Hepatocyte (in vitro differentiated cells): ENCODE data around the gene RBX1. TPM values are rescaled to one million over a fixed set of nuclear protein-coding genes. Genes with fewer than 3 reads are reported as not detected.

Experiments
- DNase-seq: peaks from one replicate; pipeline ENCODE4 v3.0.0-alpha.2; 2016; ENCODE audit warnings: low spot score
- H2AFZ ChIP-seq: fragments of 200-600 bp; sonication (generic); 2 replicates; pipeline ENCODE4 v1.6.0; 2016; ENCODE audit warnings: antibody characterized with exemption, mild to moderate bottlenecking
- H3K27ac ChIP-seq: fragments of 200-600 bp; sonication (generic); 2 replicates; pipeline ENCODE4 v1.5.1; 2016; ENCODE audit warnings: mild to moderate bottlenecking
- H3K27me3 ChIP-seq: fragments of 200-600 bp; sonication (generic); 2 replicates; pipeline ENCODE4 v1.6.1; 2016
- H3K36me3 ChIP-seq: fragments of 200-600 bp; sonication (generic); replicated peaks from 2 replicates; pipeline ENCODE4 v1.5.1; 2016; ENCODE audit warnings: low read depth; ENCODE audit not compliant: insufficient read depth
- H3K4me1 ChIP-seq: fragments of 200-600 bp; sonication (generic); 2 replicates; pipeline ENCODE4 v1.5.1; 2016; ENCODE audit warnings: mild to moderate bottlenecking, moderate library complexity; ENCODE audit not compliant: insufficient read depth
- H3K4me2 ChIP-seq: fragments of 200-600 bp; sonication (generic); 2 replicates; pipeline ENCODE4 v1.6.0; 2016
- H3K4me3 ChIP-seq: fragments of 200-600 bp; sonication (generic); 2 replicates; pipeline ENCODE4 v1.5.1; 2016; ENCODE audit warnings: mild to moderate bottlenecking
- H3K79me2 ChIP-seq: fragments of 200-600 bp; sonication (generic); 2 replicates; pipeline ENCODE4 v1.6.0; 2017; ENCODE audit warnings: mild to moderate bottlenecking
- H3K9me2 ChIP-seq: fragments of 200-600 bp; sonication (generic); replicated peaks from 2 replicates; pipeline ENCODE4 v1.6.0; 2017; ENCODE audit warnings: mild to moderate bottlenecking; ENCODE audit not compliant: insufficient read depth
- H3K9me3 ChIP-seq: fragments of 200-600 bp; sonication (generic); 2 replicates; pipeline ENCODE4 v1.5.1; 2016; ENCODE audit warnings: low read depth, mild to moderate bottlenecking
- H4K20me1 ChIP-seq: fragments of 200-600 bp; sonication (generic); 2 replicates; pipeline ENCODE4 v1.6.0; 2016; ENCODE audit warnings: mild to moderate bottlenecking; ENCODE audit not compliant: insufficient read depth, poor library complexity, severe bottlenecking
- EZH2 ChIP-seq: fragments of 200-600 bp; sonication (generic); IDR thresholded peaks from 2 replicates; pipeline ENCODE4 v1.6.1; 2016; ENCODE audit warnings: antibody characterized with exemption, mild to moderate bottlenecking, borderline replicate concordance
- EZH2phosphoT487 ChIP-seq: fragments of 200-600 bp; sonication (generic); IDR thresholded peaks from one replicate; pipeline ENCODE4 v1.6.1; 2018; ENCODE audit warnings: antibody characterized with exemption, mild to moderate bottlenecking, low read depth, moderate library complexity; ENCODE audit not compliant: unreplicated experiment, severe bottlenecking
- WGBS: methylation state at CpG from one replicate; pipeline ENCODE4 v1.1.6; 2016; ENCODE audit warnings: low lambda C conversion rate; ENCODE audit errors: missing lambda C conversion rate; 5-methylcytosine and 5-hydroxymethylcytosine counted together
- polyA plus RNA-seq: library from polyadenylated mRNA; unstranded; fragments of >200 nt; fragmentation: Nextera tagmentation; extraction: Ambion mirVana; gene quantifications from 2 replicates; pipeline ENCODE4 v1.2.1, GENCODE V29; 2016
- total RNA-seq: library from RNA; depleted of rRNA; stranded (reverse); fragments of >200 nt; gene quantifications from 2 replicates; pipeline ENCODE4 v1.2.3, GENCODE V29; 2014
- TF ChIP-seq, protein P1 (sequence below): fragments of 200-600 bp; sonication (generic); IDR thresholded peaks from 2 replicates; pipeline ENCODE4 v1.5.1; 2016; ENCODE audit warnings: antibody characterized with exemption, mild to moderate bottlenecking; ENCODE audit not compliant: poor library complexity

Gene RBX1
- total and polyA plus RNA-seq, 2 experiments from 2014 or later: 63.2 to 191 TPM

DNA sequence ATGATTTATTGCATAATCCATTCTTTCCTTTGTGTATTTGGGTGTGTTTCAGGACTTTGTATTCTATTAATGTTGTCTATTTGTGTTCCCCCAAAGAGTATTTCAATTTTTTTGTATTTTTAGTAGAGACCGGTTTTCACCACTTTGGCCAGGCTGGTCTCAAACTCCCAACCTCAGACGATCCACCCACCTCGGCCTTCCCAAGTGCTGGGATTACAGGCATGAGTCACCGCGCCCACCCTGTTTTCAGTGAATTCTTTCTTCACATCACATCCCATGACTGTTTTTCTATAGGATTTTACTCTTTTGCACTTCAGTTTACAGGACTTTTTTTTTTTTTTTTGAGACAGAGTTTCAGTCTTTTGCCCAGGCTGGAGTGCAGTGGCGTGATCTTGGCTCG lies 46.3 kb downstream of the RBX1 start:
- Histone ChIP-seq H3K27me3 (no peaks in the 10 kb centered on the region), H3K27ac (no peak overlapping the region), H3K4me3 (no peak overlapping the region), H3K4me1 (no peaks in the 10 kb centered on the region), H2AFZ (no peak overlapping the region), H4K20me1 (no peaks in the 10 kb centered on the region), H3K9me3 (no peaks in the 10 kb centered on the region), H3K79me2 (no peaks in the 10 kb centered on the region), H3K4me2 (no peak overlapping the region), H3K36me3 (no peaks in the 10 kb centered on the region), H3K9me2 (no peaks in the 10 kb centered on the region)
- TF ChIP-seq EZH2phosphoT487 (no peak), EZH2 (no peak)
- TF ChIP-seq, protein P1, sequence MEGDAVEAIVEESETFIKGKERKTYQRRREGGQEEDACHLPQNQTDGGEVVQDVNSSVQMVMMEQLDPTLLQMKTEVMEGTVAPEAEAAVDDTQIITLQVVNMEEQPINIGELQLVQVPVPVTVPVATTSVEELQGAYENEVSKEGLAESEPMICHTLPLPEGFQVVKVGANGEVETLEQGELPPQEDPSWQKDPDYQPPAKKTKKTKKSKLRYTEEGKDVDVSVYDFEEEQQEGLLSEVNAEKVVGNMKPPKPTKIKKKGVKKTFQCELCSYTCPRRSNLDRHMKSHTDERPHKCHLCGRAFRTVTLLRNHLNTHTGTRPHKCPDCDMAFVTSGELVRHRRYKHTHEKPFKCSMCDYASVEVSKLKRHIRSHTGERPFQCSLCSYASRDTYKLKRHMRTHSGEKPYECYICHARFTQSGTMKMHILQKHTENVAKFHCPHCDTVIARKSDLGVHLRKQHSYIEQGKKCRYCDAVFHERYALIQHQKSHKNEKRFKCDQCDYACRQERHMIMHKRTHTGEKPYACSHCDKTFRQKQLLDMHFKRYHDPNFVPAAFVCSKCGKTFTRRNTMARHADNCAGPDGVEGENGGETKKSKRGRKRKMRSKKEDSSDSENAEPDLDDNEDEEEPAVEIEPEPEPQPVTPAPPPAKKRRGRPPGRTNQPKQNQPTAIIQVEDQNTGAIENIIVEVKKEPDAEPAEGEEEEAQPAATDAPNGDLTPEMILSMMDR: no peak
- DNase-seq: no peak
- WGBS: 87% methylated on average over 7 of the region's 7 CpGs

DNA sequence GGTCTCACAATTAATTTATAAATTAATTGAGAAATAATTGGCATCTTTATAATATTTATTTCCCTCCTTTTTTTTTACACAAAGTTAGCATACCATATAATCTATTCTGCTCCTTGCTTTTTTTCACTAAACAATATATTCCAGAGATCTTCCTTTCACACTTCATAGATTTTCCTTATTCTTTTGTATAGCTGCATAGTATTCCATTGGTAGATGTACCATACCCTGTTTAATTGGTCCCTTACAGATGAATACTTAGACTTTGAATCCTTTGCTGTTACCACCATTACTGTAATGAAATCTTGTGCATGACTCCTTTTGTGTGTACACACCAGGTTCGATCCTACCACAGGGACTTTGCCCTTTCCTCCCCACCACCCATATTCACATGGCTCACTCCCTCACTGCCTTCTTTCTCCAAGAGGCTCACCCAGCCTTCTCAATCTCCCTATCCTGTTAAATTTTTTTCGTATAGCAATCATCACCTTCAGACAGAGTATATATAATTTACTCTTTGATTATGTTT lies 48.9 kb downstream of the RBX1 start:
- WGBS: 77% methylated on average over 2 of the region's 2 CpGs

DNA sequence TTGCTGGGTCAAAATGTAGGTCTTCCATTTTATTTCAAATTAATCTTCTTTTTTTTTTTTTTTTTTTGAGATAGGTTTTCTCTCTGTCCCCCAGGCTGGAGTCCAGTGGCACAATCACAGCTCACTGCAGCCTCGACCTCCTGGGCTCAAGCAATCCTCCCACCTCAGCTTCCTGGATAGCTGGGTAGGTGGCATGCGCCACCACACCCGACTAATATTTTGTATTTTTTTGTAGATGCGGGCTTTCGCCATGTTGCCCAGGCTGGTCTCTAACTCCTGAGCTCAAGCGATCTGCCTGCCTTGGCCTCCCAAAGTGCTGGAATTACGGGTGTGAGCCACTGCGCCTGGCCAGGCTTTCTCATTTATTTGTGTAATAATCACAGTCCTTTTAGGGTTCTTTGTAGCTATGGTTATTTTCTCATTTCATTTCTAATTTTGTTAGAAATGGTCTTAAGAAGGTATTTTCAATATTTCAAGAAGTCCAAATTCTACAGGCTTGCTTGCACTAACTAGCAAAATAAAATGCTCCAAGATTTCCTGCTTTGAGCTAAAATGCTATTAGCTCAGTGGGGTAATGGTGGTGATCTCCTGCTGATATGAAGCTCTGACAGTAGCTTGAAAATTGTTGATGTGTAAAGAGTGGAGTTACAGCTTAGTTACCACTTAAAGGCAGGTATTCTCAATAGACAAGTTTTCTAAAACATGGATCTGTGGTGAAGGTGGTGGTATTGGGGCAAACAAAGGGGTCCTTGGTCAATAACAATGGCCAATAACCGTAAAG lies 50.0 kb downstream of the RBX1 start:
- Histone ChIP-seq H3K27me3 (no peaks in the 10 kb centered on the region), H3K4me1 (no peaks in the 10 kb centered on the region), H3K4me2 (peak overlapping the region; percentile 30), H4K20me1 (no peaks in the 10 kb centered on the region), H3K9me2 (no peaks in the 10 kb centered on the region), H3K36me3 (no peaks in the 10 kb centered on the region), H3K79me2 (no peaks in the 10 kb centered on the region), H3K9me3 (no peaks in the 10 kb centered on the region), H3K4me3 (no peak overlapping the region), H3K27ac (peak overlapping the region; percentile 71), H2AFZ (no peak overlapping the region)
- TF ChIP-seq, protein P1: no peak
- TF ChIP-seq EZH2phosphoT487 (no peak), EZH2 (no peak)
- 73% methylated on average over 9 of the region's 9 CpGs for WGBS
- DNase-seq: no peak

More for the DNA sequence above, 48.9 kb downstream of the RBX1 start:
- Histone ChIP-seq H3K9me3 (no peaks in the 10 kb centered on the region), H3K4me1 (no peaks in the 10 kb centered on the region), H3K27ac (peak overlapping the region; percentile 71), H2AFZ (no peak overlapping the region), H3K27me3 (no peaks in the 10 kb centered on the region), H3K9me2 (no peaks in the 10 kb centered on the region), H3K4me2 (no peak overlapping the region), H3K36me3 (no peaks in the 10 kb centered on the region), H3K79me2 (no peaks in the 10 kb centered on the region), H4K20me1 (no peaks in the 10 kb centered on the region), H3K4me3 (no peak overlapping the region)
- DNase-seq: no peak
- TF ChIP-seq EZH2 (no peak), EZH2phosphoT487 (no peak)
- TF ChIP-seq, protein P1: no peak
